WTC11 (cell line): ENCODE results near the gene S100B. TPM values are rescaled to one million over a fixed set of nuclear protein-coding genes. Genes with fewer than 3 reads are reported as not detected.
A peak's percentile ranks its signal among the peaks of the same experiment; 100 is the strongest.

Experiments
- ATAC-seq: fragments of 200-7000 bp; cut with Tn5 transposase; 2 replicates; pipeline ENCODE4 v1.10.0; 2021; ENCODE audit warnings: mild to moderate bottlenecking, moderate library complexity
- CTCF ChIA-PET: fragments of 300-600 bp; sonication (Branson Sonifier 250); formaldehyde crosslinking; loops from one replicate; lab custom pipeline; 2021; ENCODE audit warnings: antibody characterized with exemption; lab: Charles Lee
- POLR2A ChIA-PET: fragments of 350-600 bp; sonication (Branson Sonifier 250); formaldehyde crosslinking; loops from one replicate; lab custom pipeline; 2021; ENCODE audit warnings: antibody characterized with exemption; lab: Charles Lee
- DNase-seq: peaks from one replicate; pipeline ENCODE4 v3.0.0; 2021; ENCODE audit warnings: low spot score
- H3K27ac Mint-ChIP-seq: 2 replicates; pipeline ENCODE4 v1.8.0; 2021; ENCODE audit warnings: mixed read lengths
- H3K27me3 Mint-ChIP-seq: 2 replicates; pipeline ENCODE4 v1.8.0; 2021; ENCODE audit warnings: low read depth, mild to moderate bottlenecking, moderate library complexity, mixed read lengths
- H3K36me3 Mint-ChIP-seq: 2 replicates; pipeline ENCODE4 v1.8.0; 2021; ENCODE audit warnings: mixed read lengths
- H3K4me1 Mint-ChIP-seq: 2 replicates; pipeline ENCODE4 v1.8.0; 2022; ENCODE audit warnings: mixed read lengths
- H3K4me3 Mint-ChIP-seq: 2 replicates; pipeline ENCODE4 v1.8.0; 2021; ENCODE audit warnings: mild to moderate bottlenecking, moderate library complexity, mixed read lengths
- H3K9me3 Mint-ChIP-seq: 2 replicates; pipeline ENCODE4 v1.8.0; 2021; ENCODE audit warnings: mixed read lengths
- ATF2 ChIP-seq: sonication (generic); formaldehyde crosslinking; IDR thresholded peaks from 2 replicates; pipeline ENCODE4 v1.8.1; 2022; ENCODE audit warnings: low read depth, missing genetic modification reagents, borderline replicate concordance
- ESRRA ChIP-seq: sonication (generic); formaldehyde crosslinking; IDR thresholded peaks from 2 replicates; pipeline ENCODE4 v1.8.1; 2022; ENCODE audit warnings: mild to moderate bottlenecking, missing genetic modification reagents, borderline replicate concordance
- PRRX2 ChIP-seq: fragments of 250-450 bp; sonication (Bioruptor Pico); IDR thresholded peaks from 2 replicates; pipeline ENCODE4 v1.8.0; 2021; ENCODE audit warnings: mild to moderate bottlenecking
- RORB ChIP-seq: fragments of 250-450 bp; sonication (Bioruptor Pico); IDR thresholded peaks from 2 replicates; pipeline ENCODE4 v1.9.0; 2021; ENCODE audit warnings: mild to moderate bottlenecking
- TEAD4 ChIP-seq: sonication (generic); formaldehyde crosslinking; IDR thresholded peaks from 2 replicates; pipeline ENCODE4 v1.8.0; 2022; ENCODE audit warnings: mild to moderate bottlenecking, missing genetic modification reagents
- TP53 ChIP-seq: sonication (generic); formaldehyde crosslinking; IDR thresholded peaks from 2 replicates; pipeline ENCODE4 v1.8.1; 2023; ENCODE audit warnings: mild to moderate bottlenecking, missing genetic modification reagents
- USF2 ChIP-seq: sonication (generic); formaldehyde crosslinking; IDR thresholded peaks from 2 replicates; pipeline ENCODE4 v1.8.1; 2023; ENCODE audit warnings: mild to moderate bottlenecking, missing genetic modification reagents, moderate library complexity
- ZMAT4 ChIP-seq: fragments of 250-450 bp; sonication (Bioruptor Pico); IDR thresholded peaks from 2 replicates; pipeline ENCODE4 v1.9.0; 2021; ENCODE audit warnings: mild to moderate bottlenecking
- ZNF138 ChIP-seq: sonication (generic); formaldehyde crosslinking; conservative IDR thresholded peaks from 2 replicates; pipeline ENCODE4 v1.8.1; 2022; ENCODE audit warnings: mild to moderate bottlenecking, moderate library complexity, missing genetic modification reagents
- ZNF232 ChIP-seq: sonication (generic); formaldehyde crosslinking; IDR thresholded peaks from 2 replicates; pipeline ENCODE4 v1.8.0; 2022; ENCODE audit warnings: mild to moderate bottlenecking, missing genetic modification reagents
- ZNF317 ChIP-seq: sonication (generic); formaldehyde crosslinking; IDR thresholded peaks from 2 replicates; pipeline ENCODE4 v1.8.1; 2023; ENCODE audit warnings: low read depth, mild to moderate bottlenecking, moderate library complexity, missing genetic modification reagents, borderline replicate concordance
- ZNF396 ChIP-seq: fragments of 250-450 bp; sonication (Bioruptor Pico); IDR thresholded peaks from 2 replicates; pipeline ENCODE4 v1.8.0; 2021; ENCODE audit warnings: mild to moderate bottlenecking, moderate library complexity, borderline replicate concordance
- ZNF416 ChIP-seq: fragments of 250-450 bp; sonication (Bioruptor Pico); IDR thresholded peaks from 2 replicates; pipeline ENCODE4 v1.9.0; 2021; ENCODE audit warnings: mild to moderate bottlenecking, inconsistent platforms
- total RNA-seq: library from RNA; stranded (reverse); gene quantifications from 3 replicates; pipeline ENCODE4 v1.2.3, GENCODE V29; 2021
- TF ChIP-seq, protein P1 (sequence below): sonication (generic); formaldehyde crosslinking; IDR thresholded peaks from 2 replicates; pipeline ENCODE4 v1.8.0; 2022; ENCODE audit warnings: mild to moderate bottlenecking, missing genetic modification reagents
- TF ChIP-seq, protein P2 (sequence below): fragments of 250-450 bp; sonication (Bioruptor Pico); IDR thresholded peaks from 2 replicates; pipeline ENCODE4 v1.9.0; 2021; ENCODE audit warnings: mild to moderate bottlenecking, borderline replicate concordance
- TF ChIP-seq, protein P3 (sequence below): sonication (generic); formaldehyde crosslinking; IDR thresholded peaks from 2 replicates; pipeline ENCODE4 v1.8.1; 2022; ENCODE audit warnings: low read depth, mild to moderate bottlenecking, moderate library complexity, missing genetic modification reagents, borderline replicate concordance

S100B gene
- total RNA-seq, 1 experiment from 2014 or later: 0.46 TPM

GRCh38 chr21:46619846-46620245, 15.0 kb upstream of the S100B start:
- Mint-ChIP-seq H3K27ac (no peak overlapping the region), H3K4me3 (no peak overlapping the region), H3K4me1 (peaks cover 19% of the 10 kb centered on the region), H3K36me3 (no peaks in the 10 kb centered on the region), H3K9me3 (peaks cover 8% of the 10 kb centered on the region), H3K27me3 (no peaks in the 10 kb centered on the region; the same call in 1 of the 2 replicates)
- no peak for DNase-seq
- no peak for TF ChIP-seq ZNF232 (CRISPR knock-in tag)
- TF ChIP-seq TEAD4 (CRISPR knock-in tag): no peak
- TF ChIP-seq ZNF396 (CRISPR knock-in tag): no peak
- no peak for TF ChIP-seq PRRX2 (CRISPR knock-in tag)
- TF ChIP-seq ESRRA (CRISPR knock-in tag): no peak
- no peak for TF ChIP-seq TP53 (CRISPR knock-in tag)
- no peak for TF ChIP-seq USF2 (CRISPR knock-in tag)
- no peak for TF ChIP-seq ZNF416 (CRISPR knock-in tag)
- TF ChIP-seq ZNF317 (CRISPR knock-in tag): no peak
- TF ChIP-seq ZMAT4 (CRISPR knock-in tag): no peak
- TF ChIP-seq ATF2 (CRISPR knock-in tag): no peak
- no peak for TF ChIP-seq ZNF138 (CRISPR knock-in tag)
- TF ChIP-seq, protein P1, sequence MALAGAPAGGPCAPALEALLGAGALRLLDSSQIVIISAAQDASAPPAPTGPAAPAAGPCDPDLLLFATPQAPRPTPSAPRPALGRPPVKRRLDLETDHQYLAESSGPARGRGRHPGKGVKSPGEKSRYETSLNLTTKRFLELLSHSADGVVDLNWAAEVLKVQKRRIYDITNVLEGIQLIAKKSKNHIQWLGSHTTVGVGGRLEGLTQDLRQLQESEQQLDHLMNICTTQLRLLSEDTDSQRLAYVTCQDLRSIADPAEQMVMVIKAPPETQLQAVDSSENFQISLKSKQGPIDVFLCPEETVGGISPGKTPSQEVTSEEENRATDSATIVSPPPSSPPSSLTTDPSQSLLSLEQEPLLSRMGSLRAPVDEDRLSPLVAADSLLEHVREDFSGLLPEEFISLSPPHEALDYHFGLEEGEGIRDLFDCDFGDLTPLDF: no peak
- no peak for TF ChIP-seq RORB
- TF ChIP-seq, protein P2, sequence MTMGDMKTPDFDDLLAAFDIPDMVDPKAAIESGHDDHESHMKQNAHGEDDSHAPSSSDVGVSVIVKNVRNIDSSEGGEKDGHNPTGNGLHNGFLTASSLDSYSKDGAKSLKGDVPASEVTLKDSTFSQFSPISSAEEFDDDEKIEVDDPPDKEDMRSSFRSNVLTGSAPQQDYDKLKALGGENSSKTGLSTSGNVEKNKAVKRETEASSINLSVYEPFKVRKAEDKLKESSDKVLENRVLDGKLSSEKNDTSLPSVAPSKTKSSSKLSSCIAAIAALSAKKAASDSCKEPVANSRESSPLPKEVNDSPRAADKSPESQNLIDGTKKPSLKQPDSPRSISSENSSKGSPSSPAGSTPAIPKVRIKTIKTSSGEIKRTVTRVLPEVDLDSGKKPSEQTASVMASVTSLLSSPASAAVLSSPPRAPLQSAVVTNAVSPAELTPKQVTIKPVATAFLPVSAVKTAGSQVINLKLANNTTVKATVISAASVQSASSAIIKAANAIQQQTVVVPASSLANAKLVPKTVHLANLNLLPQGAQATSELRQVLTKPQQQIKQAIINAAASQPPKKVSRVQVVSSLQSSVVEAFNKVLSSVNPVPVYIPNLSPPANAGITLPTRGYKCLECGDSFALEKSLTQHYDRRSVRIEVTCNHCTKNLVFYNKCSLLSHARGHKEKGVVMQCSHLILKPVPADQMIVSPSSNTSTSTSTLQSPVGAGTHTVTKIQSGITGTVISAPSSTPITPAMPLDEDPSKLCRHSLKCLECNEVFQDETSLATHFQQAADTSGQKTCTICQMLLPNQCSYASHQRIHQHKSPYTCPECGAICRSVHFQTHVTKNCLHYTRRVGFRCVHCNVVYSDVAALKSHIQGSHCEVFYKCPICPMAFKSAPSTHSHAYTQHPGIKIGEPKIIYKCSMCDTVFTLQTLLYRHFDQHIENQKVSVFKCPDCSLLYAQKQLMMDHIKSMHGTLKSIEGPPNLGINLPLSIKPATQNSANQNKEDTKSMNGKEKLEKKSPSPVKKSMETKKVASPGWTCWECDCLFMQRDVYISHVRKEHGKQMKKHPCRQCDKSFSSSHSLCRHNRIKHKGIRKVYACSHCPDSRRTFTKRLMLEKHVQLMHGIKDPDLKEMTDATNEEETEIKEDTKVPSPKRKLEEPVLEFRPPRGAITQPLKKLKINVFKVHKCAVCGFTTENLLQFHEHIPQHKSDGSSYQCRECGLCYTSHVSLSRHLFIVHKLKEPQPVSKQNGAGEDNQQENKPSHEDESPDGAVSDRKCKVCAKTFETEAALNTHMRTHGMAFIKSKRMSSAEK (CRISPR knock-in tag): no peak
- TF ChIP-seq, protein P3, sequence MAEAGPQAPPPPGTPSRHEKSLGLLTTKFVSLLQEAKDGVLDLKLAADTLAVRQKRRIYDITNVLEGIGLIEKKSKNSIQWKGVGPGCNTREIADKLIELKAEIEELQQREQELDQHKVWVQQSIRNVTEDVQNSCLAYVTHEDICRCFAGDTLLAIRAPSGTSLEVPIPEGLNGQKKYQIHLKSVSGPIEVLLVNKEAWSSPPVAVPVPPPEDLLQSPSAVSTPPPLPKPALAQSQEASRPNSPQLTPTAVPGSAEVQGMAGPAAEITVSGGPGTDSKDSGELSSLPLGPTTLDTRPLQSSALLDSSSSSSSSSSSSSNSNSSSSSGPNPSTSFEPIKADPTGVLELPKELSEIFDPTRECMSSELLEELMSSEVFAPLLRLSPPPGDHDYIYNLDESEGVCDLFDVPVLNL: no peak
- POLR2A ChIA-PET: no interaction called here
- peak; percentile 36 for ATAC-seq
- CTCF ChIA-PET: interaction anchor here (0.7 kb wide), 1 partner anchor 802 kb away, joined by 3 read pairs; no protein-coding TSS in a partner anchor
